Mucosa of rectum (tissue), 2 donors: ENCODE measurements around the gene CACNG8.

ENCODE experiments used
- H3K27ac ChIP-seq, 2 donors: one replicate each; pipeline ENCODE4 v1.7.0; 2013; ENCODE audit warnings: inconsistent platforms in 2 of 2, low read depth in 2 of 2, low read length in 2 of 2
- H3K27me3 ChIP-seq, 2 donors: one replicate each; pipeline ENCODE4 v1.7.0; 2013; ENCODE audit warnings: low read length in 2 of 2; ENCODE audit not compliant: control insufficient read depth in 2 of 2, insufficient read depth in 2 of 2
- H3K36me3 ChIP-seq, 2 donors: one replicate each; pipeline ENCODE4 v1.7.0; 2013; ENCODE audit warnings: low read length in 2 of 2; ENCODE audit not compliant: control insufficient read depth in 2 of 2, insufficient read depth in 2 of 2
- H3K4me1 ChIP-seq, 2 donors: one replicate each; pipeline ENCODE4 v1.7.0; 2013; ENCODE audit warnings: low read length in 2 of 2, mild to moderate bottlenecking in 1 of 2; ENCODE audit not compliant: control insufficient read depth in 2 of 2, insufficient read depth in 2 of 2
- H3K4me3 ChIP-seq, 2 donors: one replicate each; pipeline ENCODE4 v1.7.0; 2013; ENCODE audit warnings: low read length in 2 of 2
- H3K9ac ChIP-seq, 2 donors: one replicate each; pipeline ENCODE4 v1.7.0; 2013; ENCODE audit warnings: low read length in 2 of 2, low read depth in 1 of 2, mild to moderate bottlenecking in 1 of 2
- H3K9me3 ChIP-seq, 2 donors: one replicate each; pipeline ENCODE4 v1.7.0; 2013; ENCODE audit warnings: low read length in 2 of 2; ENCODE audit not compliant: control insufficient read depth in 2 of 2
- donor health status: healthy.
- donor health status: Normal muscosa, but diverticular disease.

Gene CACNG8

GRCh38 chr19:53980539-53981375 lies 18.0 kb downstream of the CACNG8 start:
- H3K9ac ChIP-seq = no peak overlapping the region
- H3K27ac ChIP-seq = no peak overlapping the region
- no peaks in the 10 kb centered on the region for H3K36me3 ChIP-seq
- peaks cover 7 to 28% of the 10 kb centered on the region in 2 donors for H3K27me3 ChIP-seq
- H3K4me1 ChIP-seq = peaks cover 0 to 3% of the 10 kb centered on the region in 2 donors
- H3K4me3 ChIP-seq = no peak overlapping the region
- H3K9me3 ChIP-seq = peaks cover 0 to 2% of the 10 kb centered on the region in 2 donors

DNA sequence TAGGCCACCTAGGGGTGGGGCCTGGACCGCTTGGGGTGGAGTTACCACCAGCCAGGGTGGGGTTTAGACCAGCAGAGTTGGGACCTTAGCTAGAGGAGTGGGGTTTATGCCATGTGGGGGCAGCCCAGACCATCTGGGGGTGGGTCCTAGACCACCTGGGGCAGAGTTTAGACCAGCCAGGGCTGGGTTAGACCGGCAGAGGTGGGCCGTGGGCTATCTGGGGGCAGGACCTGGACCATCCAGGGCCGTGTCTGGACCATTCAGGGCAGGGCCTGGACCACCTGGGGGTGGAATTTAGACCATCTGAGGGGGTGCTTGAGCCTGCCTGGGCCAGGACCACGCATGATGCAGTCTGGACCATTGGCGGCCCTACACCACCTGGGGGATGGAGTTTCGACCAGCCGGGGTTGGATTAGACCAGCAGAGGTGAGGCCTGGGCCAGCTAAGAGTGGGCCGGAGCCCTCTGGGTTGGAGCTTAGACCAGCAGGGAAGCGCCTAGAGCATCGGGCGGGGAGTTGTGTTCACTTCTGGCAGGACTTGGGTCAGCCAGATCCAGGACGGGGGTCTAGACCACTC lies 18.7 kb downstream of the CACNG8 start:
- H3K4me1 ChIP-seq = peaks cover 0 to 3% of the 10 kb centered on the region in 2 donors
- peaks cover 0 to 2% of the 10 kb centered on the region in 2 donors for H3K9me3 ChIP-seq
- H3K27me3 ChIP-seq = peaks cover 7 to 28% of the 10 kb centered on the region in 2 donors
- H3K9ac ChIP-seq = no peak overlapping the region
- no peak overlapping the region for H3K4me3 ChIP-seq
- no peaks in the 10 kb centered on the region for H3K36me3 ChIP-seq
- no peak overlapping the region for H3K27ac ChIP-seq

GRCh38 chr19:53982001-53982451 lies 19.3 kb downstream of the CACNG8 start:
- H3K9me3 ChIP-seq = peaks cover 0 to 2% of the 10 kb centered on the region in 2 donors
- peaks cover 7 to 26% of the 10 kb centered on the region in 2 donors for H3K27me3 ChIP-seq
- H3K4me1 ChIP-seq = peaks cover 0 to 3% of the 10 kb centered on the region in 2 donors
- H3K9ac ChIP-seq = no peak overlapping the region
- H3K4me3 ChIP-seq = no peak overlapping the region
- no peak overlapping the region for H3K27ac ChIP-seq
- H3K36me3 ChIP-seq = no peaks in the 10 kb centered on the region

DNA sequence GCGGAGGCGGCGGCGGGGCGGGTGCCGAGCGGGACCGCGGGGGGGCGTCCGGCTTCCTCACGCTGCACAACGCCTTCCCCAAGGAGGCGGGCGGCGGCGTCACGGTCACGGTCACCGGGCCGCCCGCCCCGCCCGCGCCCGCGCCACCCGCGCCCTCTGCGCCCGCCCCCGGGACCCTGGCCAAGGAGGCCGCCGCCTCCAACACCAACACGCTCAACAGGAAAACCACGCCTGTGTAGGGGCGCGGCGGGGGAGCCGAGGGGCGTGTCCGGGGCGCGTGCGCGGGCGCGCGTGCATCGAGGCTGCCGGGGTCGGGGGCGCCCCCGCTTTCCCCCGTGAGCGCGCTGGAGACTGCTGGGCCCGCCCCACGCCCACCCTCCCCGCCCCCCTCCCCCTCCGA lies 19.9 kb downstream of the CACNG8 start:
- Histone ChIP-seq H3K4me3 (no peak overlapping the region), H3K9ac (no peak overlapping the region), H3K27ac (no peak overlapping the region), H3K9me3 (peaks cover 0 to 2% of the 10 kb centered on the region in 2 donors), H3K27me3 (peaks cover 7 to 22% of the 10 kb centered on the region in 2 donors), H3K36me3 (no peaks in the 10 kb centered on the region), H3K4me1 (peaks cover 0 to 3% of the 10 kb centered on the region in 2 donors)

DNA sequence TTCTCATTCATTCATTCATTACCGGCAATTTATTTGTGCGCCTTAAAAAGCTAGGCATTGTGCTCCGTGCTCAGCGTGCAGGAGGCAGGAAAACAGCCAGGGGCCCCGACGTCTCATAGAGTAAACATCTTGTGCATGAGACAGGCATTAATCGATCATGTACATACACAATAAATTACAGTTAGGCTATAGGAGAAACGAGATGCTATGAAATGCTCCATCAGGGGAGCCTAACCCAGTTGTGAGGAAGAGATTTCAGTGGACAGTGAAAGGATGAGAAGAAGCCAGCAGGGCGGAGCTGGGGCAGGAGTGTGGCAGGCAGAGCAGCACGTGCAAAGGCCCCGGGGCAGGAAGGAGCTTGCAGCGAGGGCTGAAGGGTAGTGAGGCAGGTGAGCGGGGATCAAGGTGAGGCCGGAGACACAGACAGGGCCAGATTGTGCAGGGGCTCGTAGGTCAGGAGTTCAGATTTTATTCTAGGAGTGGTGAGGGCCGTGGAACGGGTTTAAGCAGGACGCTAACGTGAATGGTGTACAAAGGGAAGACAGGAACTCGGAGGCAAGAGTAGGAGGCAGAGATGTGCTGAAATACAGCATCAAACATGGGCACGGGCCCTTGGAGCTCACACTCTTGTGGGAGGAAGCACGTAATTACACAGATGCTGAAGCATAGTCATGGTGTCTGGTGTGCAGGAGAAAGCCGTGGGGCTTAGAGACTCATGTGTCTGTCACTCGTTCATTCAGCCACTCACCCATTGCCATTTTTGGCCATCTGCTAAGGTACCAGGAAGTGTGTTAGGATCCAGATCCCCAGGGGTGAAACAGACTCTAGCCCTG lies 20.9 kb downstream of the CACNG8 start:
- no peaks in the 10 kb centered on the region for H3K36me3 ChIP-seq
- H3K27ac ChIP-seq = no peak overlapping the region
- H3K9ac ChIP-seq = no peak overlapping the region
- H3K9me3 ChIP-seq = peaks cover 0 to 2% of the 10 kb centered on the region in 2 donors
- H3K27me3 ChIP-seq = peaks cover 2 to 22% of the 10 kb centered on the region in 2 donors
- H3K4me1 ChIP-seq = no peaks in the 10 kb centered on the region
- H3K4me3 ChIP-seq = no peak overlapping the region

DNA sequence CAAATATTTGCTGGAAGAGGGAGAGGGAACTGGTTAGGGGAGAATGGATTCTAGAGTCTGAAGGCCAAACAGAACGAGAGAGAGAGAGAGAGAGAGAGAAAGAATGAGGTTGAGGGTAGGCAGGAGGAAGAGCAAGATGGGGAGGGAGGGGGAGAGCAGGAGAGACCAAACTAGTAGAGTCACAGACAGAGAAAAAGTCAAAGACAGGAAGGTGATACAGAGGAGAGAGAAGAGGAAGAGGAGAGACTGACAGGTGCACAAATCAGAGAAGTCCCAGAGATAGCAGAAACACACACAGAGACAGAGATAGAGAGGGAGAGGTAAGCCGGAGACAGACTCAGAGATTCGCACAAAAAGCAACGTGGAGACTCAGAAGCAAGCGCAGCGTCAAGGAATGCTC lies 23.1 kb downstream of the CACNG8 start:
- Histone ChIP-seq H3K4me1 (no peaks in the 10 kb centered on the region), H3K27me3 (peaks cover 5 to 15% of the 10 kb centered on the region in 2 donors), H3K9me3 (peaks cover 0 to 2% of the 10 kb centered on the region in 2 donors), H3K4me3 (no peak overlapping the region), H3K27ac (no peak overlapping the region), H3K9ac (no peak overlapping the region), H3K36me3 (no peaks in the 10 kb centered on the region)

- no peaks in the 10 kb centered on the region for H3K36me3 ChIP-seq
- peaks cover 10 to 12% of the 10 kb centered on the region in 2 donors for H3K27me3 ChIP-seq
- no peak overlapping the region for H3K27ac ChIP-seq
- H3K9ac ChIP-seq = no peak overlapping the region
- H3K4me1 ChIP-seq = no peaks in the 10 kb centered on the region
- H3K4me3 ChIP-seq = no peak overlapping the region
- no peaks in the 10 kb centered on the region for H3K9me3 ChIP-seq
Observed at GRCh38 chr19:53988981-53989380, 26.2 kb downstream of the CACNG8 start.

- H3K4me3 ChIP-seq = no peak overlapping the region
- H3K27me3 ChIP-seq = peaks cover 10 to 12% of the 10 kb centered on the region in 2 donors
- H3K9me3 ChIP-seq = no peaks in the 10 kb centered on the region
- no peaks in the 10 kb centered on the region for H3K36me3 ChIP-seq
- no peaks in the 10 kb centered on the region for H3K4me1 ChIP-seq
- H3K9ac ChIP-seq = no peak overlapping the region
- H3K27ac ChIP-seq = no peak overlapping the region
Observed at GRCh38 chr19:53989600-53990533, 27.1 kb downstream of the CACNG8 start.
